HepG2 (cell line): ENCODE measurements around the gene TRIM5. TPM values are rescaled to one million over a fixed set of nuclear protein-coding genes. Genes with fewer than 3 reads are reported as not detected.

Experiments used
- ATAC-seq: fragments of 200-7000 bp; cut with Tn5 transposase; 3 replicates; pipeline ENCODE4 v1.9.1; 2020; ENCODE audit warnings: mild to moderate bottlenecking, moderate library complexity
- BruUV-seq: library from RNA; stranded (reverse); fragments of 400-500 nt; replicated peaks from 2 replicates; lab custom pipeline; 2021; lab: Mats Ljungman, UMichigan
- CTCF ChIA-PET: fragments of 300-600 bp; formaldehyde crosslinking; extraction: SDS; loops from one replicate; lab custom pipeline; 2021; ENCODE audit warnings: low total read pairs, inconsistent platforms, low intra/inter-chr PET ratio; lab: Yijun Ruan, JAX
- POLR2A ChIA-PET: fragments of 350-600 bp; sonication (Branson Sonifier 250); formaldehyde crosslinking; loops from one replicate; lab custom pipeline; 2020; ENCODE audit warnings: antibody characterized with exemption, inconsistent platforms; lab: Yijun Ruan, JAX
- DNase-seq: peaks from one replicate; pipeline ENCODE4 v3.0.0-alpha.2; 2015; ENCODE audit warnings: low spot score
- FAIRE-seq: peaks from 3 replicates; lab custom pipeline; 2011; peaks lifted over from hg19 to GRCh38; lab: Jason Lieb, UNC
- H2AFZ ChIP-seq: one replicate; pipeline ENCODE4 v1.6.1; 2011; ENCODE audit warnings: low read length, inconsistent platforms
- H3K27ac ChIP-seq: fragments of 300-600 bp; 3 replicates; pipeline ENCODE4 v1.8.0; 2011; ENCODE audit warnings: mixed run types, mild to moderate bottlenecking, mixed read lengths, low read length, inconsistent platforms; ENCODE audit not compliant: insufficient read depth; ENCODE audit errors: extremely low read length
- H3K27me3 ChIP-seq, 2 experiments: fragments of 200-600 bp in 1 of 2; 2 replicates in 1 of 2; 3 replicates in 1 of 2; pipeline versions ENCODE4 v1.6.0 to v1.8.0; 2011; ENCODE audit warnings: low read length in 2 of 2, mild to moderate bottlenecking in 2 of 2, moderate library complexity in 2 of 2, inconsistent platforms in 1 of 2; ENCODE audit not compliant: insufficient read depth in 2 of 2, control insufficient read depth in 1 of 2
- H3K36me3 ChIP-seq, 2 experiments: fragments of 200-600 bp in 1 of 2; replicated peaks in 1 of 2; 2 replicates in 1 of 2; 3 replicates in 1 of 2; pipeline versions ENCODE4 v1.5.1 to v1.8.0; 2011; ENCODE audit warnings: low read length in 2 of 2, inconsistent platforms in 1 of 2; ENCODE audit not compliant: insufficient read depth in 2 of 2, control insufficient read depth in 1 of 2
- H3K4me1 ChIP-seq: 2 replicates; pipeline ENCODE4 v1.5.1; 2012; ENCODE audit warnings: low read length, inconsistent platforms; ENCODE audit not compliant: insufficient read depth
- H3K4me2 ChIP-seq: 2 replicates; pipeline ENCODE4 v1.6.0; 2011; ENCODE audit warnings: low read depth, low read length, inconsistent platforms
- H3K4me3 ChIP-seq, 3 experiments: fragments of 200-600 bp in 1 of 3; sonication (generic), shearing (Covaris generic) in 1 of 3; replicated peaks in 1 of 3; 2 replicates each; pipeline ENCODE4 v1.5.1; 2011 to 2016; ENCODE audit warnings: low read length in 3 of 3, inconsistent platforms in 2 of 3, low read depth in 2 of 3, mild to moderate bottlenecking in 2 of 3, control low read depth in 1 of 3, mixed read lengths in 1 of 3; ENCODE audit not compliant: insufficient read depth in 1 of 3
- H3K79me2 ChIP-seq: one replicate; pipeline ENCODE4 v1.6.1; 2011; ENCODE audit warnings: low read length, inconsistent platforms; ENCODE audit not compliant: insufficient read depth
- H3K9ac ChIP-seq: 2 replicates; pipeline ENCODE4 v1.6.0; 2011; ENCODE audit warnings: mild to moderate bottlenecking, low read depth, low read length, inconsistent platforms; ENCODE audit not compliant: insufficient read depth
- H3K9me3 ChIP-seq: 2 replicates; pipeline ENCODE4 v1.5.1; 2012; ENCODE audit warnings: mild to moderate bottlenecking, low read length
- H4K20me1 ChIP-seq: 2 replicates; pipeline ENCODE4 v1.6.0; 2011; ENCODE audit warnings: inconsistent platforms, mild to moderate bottlenecking, low read length, moderate library complexity; ENCODE audit not compliant: insufficient read depth
- AGO2 ChIP-seq: fragments of 200-400 bp; formaldehyde crosslinking; optimal IDR thresholded peaks from 2 replicates; pipeline ENCODE3; 2017; ENCODE audit warnings: mild to moderate bottlenecking, low read depth, low read length, moderate library complexity
- ARID3A ChIP-seq: IDR thresholded peaks from 2 replicates; pipeline ENCODE4 v1.6.1; 2012; ENCODE audit warnings: low read depth, low read length, improper control_type of control experiment
- ARNT ChIP-seq: fragments of 450-650 bp; IDR thresholded peaks from 2 replicates; pipeline ENCODE4 v1.6.1; 2017
- FOXA3 ChIP-seq: IDR thresholded peaks from 2 replicates; pipeline ENCODE4 v1.6.1; 2016; ENCODE audit warnings: missing genetic modification reagents, missing compliant biosample characterization
- RAD51 ChIP-seq: fragments of 450-650 bp; IDR thresholded peaks from 2 replicates; pipeline ENCODE4 v1.6.1; 2016; ENCODE audit warnings: borderline replicate concordance
- RARA ChIP-seq: IDR thresholded peaks from 2 replicates; pipeline ENCODE4 v1.6.1; 2016; ENCODE audit warnings: missing genetic modification reagents, missing compliant biosample characterization
- TCF12 ChIP-seq, 2 experiments: fragments of 450-650 bp in 1 of 2; sonication (generic) in 1 of 2; formaldehyde crosslinking in 1 of 2; IDR thresholded peaks; 2 replicates each; pipeline versions ENCODE4 v1.6.1 to v1.8.0; 2017 to 2022; ENCODE audit warnings: antibody characterized with exemption in 1 of 2, mild to moderate bottlenecking in 1 of 2, missing genetic modification reagents in 1 of 2, moderate library complexity in 1 of 2
- ZNF770 ChIP-seq: sonication (generic); formaldehyde crosslinking; IDR thresholded peaks from 2 replicates; pipeline ENCODE4 v1.5.0; 2020; ENCODE audit warnings: mild to moderate bottlenecking, missing genetic modification reagents
- WGBS: methylation state at CpG from one replicate; pipeline ENCODE4 v1.1.6; 2017; ENCODE audit warnings: low lambda C conversion rate; 5-methylcytosine and 5-hydroxymethylcytosine counted together
- in situ Hi-C: cut with HindIII; loops from 2 replicates; pipeline ENCODE4 v1.10.0; 2017; ENCODE audit warnings: low pct_unique_long_range_greater_than_20kb; ENCODE audit not compliant: extremely low pct_ligation_motif_present
- intact Hi-C: fragments of 100-400 bp; cut with micrococcal nuclease; formaldehyde crosslinking; loops from one replicate; pipeline ENCODE4 v1.10.0; 2022; ENCODE audit not compliant: unreplicated experiment
- polyA plus RNA-seq, 8 experiments: library from polyadenylated mRNA; depleted of rRNA in 3 of 8; stranded (reverse) in 7 of 8; unstranded in 1 of 8; fragments of >200 nt; fragmentation: Illumina TruSeq in 4 of 8; extraction: Trizol in 4 of 8; gene quantifications; 2 replicates each; pipeline versions ENCODE4 v1.2.1 to v1.2.3, GENCODE V29; 2011 to 2016; ENCODE audit warnings: low read depth in 4 of 8, missing spikeins in 1 of 8, mixed read lengths in 1 of 8; ENCODE audit not compliant: insufficient read depth in 1 of 8
- total RNA-seq, 5 experiments: library from RNA; depleted of rRNA; stranded (reverse); fragments of >200 nt; fragmentation: Illumina TruSeq; extraction: Trizol; gene quantifications; 2 replicates each; pipeline ENCODE4 v1.2.3, GENCODE V29; 2016; ENCODE audit warnings: low read depth in 1 of 5

The TRIM5 gene
- total and polyA plus RNA-seq, 2 of the 13 experiments (the other 11 are each of a cell fraction or from before 2014, with no cell fraction given): 7.8 to 13.1 TPM

- ChIA-PET CTCF (no interaction called here), POLR2A (no interaction called here)
- intact Hi-C loops: no loop called here
- Histone ChIP-seq H3K9me3 (no peaks in the 10 kb centered on the region), H3K4me3 (no peak overlapping the region), H3K4me2 (no peak overlapping the region), H4K20me1 (no peaks in the 10 kb centered on the region), H3K27ac (no peak overlapping the region), H3K27me3 (no peaks in the 10 kb centered on the region), H2AFZ (no peak overlapping the region), H3K36me3 (no peaks in the 10 kb centered on the region), H3K9ac (no peak overlapping the region), H3K4me1 (peaks cover 23% of the 10 kb centered on the region), H3K79me2 (no peaks in the 10 kb centered on the region)
- 4% methylated on average over 3 of the region's 3 CpGs for WGBS
- DNase-seq: peak; percentile 49
- in situ Hi-C loops: no loop called here
- no peak for FAIRE-seq
- BruUV-seq: no TSS peak
- TF ChIP-seq TCF12 (IDR thresholded peaks at IDR 0.05) (no peak), TCF12 (CRISPR knock-in tag; IDR thresholded peaks at IDR 0.05) (no peak), AGO2 (no peak), ARID3A (peak; percentile 22; the same call in 1 of the 2 replicates), RAD51 (no peak), RARA (CRISPR knock-in tag) (peak; percentile 22; the same call in 1 of the 2 replicates), ARNT (no peak), FOXA3 (CRISPR knock-in tag) (0 out of 2 replicates have a peak, but pooled peaks have one; percentile 8), ZNF770 (CRISPR knock-in tag) (no peak)
- peak; percentile 65 for ATAC-seq
Measured at GRCh38 chr11:5618807-5619206, 66.1 kb downstream of the TRIM5 start.

Other genes with a start within 250 kb of the TRIM5 start
- not detected in 2 replicates for gene OR51I1, start 243.6 kb downstream of the TRIM5 start, total RNA-seq (2016; rRNA removed; fragmentation: Illumina TruSeq; extraction: Trizol)
- gene OR51I1, start 243.6 kb downstream of the TRIM5 start, polyA plus RNA-seq (2011; rRNA removed): 0.09 TPM in 1 of 2 replicates, not detected in the other
- not detected in 2 replicates for gene OR51I2, start 235.8 kb downstream of the TRIM5 start, total RNA-seq (2016; rRNA removed; fragmentation: Illumina TruSeq; extraction: Trizol)
- not detected in 2 replicates for gene OR51I2, start 235.8 kb downstream of the TRIM5 start, polyA plus RNA-seq (2011; rRNA removed)
- gene OR52D1, start 196.4 kb downstream of the TRIM5 start, total RNA-seq (2016; rRNA removed; fragmentation: Illumina TruSeq; extraction: Trizol): not detected in 2 replicates
- not detected in 2 replicates for gene OR52D1, start 196.4 kb downstream of the TRIM5 start, polyA plus RNA-seq (2011; rRNA removed)
- gene UBQLN3, start 175.1 kb downstream of the TRIM5 start, total RNA-seq (2016; rRNA removed; fragmentation: Illumina TruSeq; extraction: Trizol): not detected in 2 replicates
- 0.08 TPM in 1 of 2 replicates, not detected in the other for gene UBQLN3, start 175.1 kb downstream of the TRIM5 start, polyA plus RNA-seq (2011; rRNA removed)
- not detected in 2 replicates for gene UBQLNL, start 168.4 kb downstream of the TRIM5 start, total RNA-seq (2016; rRNA removed; fragmentation: Illumina TruSeq; extraction: Trizol)
- 0.08 and 0.10 TPM in 2 replicates for gene UBQLNL, start 168.4 kb downstream of the TRIM5 start, polyA plus RNA-seq (2011; rRNA removed)
- not detected in 2 replicates for gene OR52H1, start 136.5 kb downstream of the TRIM5 start, total RNA-seq (2016; rRNA removed; fragmentation: Illumina TruSeq; extraction: Trizol)
- not detected in 2 replicates for gene OR52H1, start 136.5 kb downstream of the TRIM5 start, polyA plus RNA-seq (2011; rRNA removed)
- gene OR52B6, start 104.2 kb downstream of the TRIM5 start, total RNA-seq (2016; rRNA removed; fragmentation: Illumina TruSeq; extraction: Trizol): not detected in 2 replicates
- not detected in 2 replicates for gene OR52B6, start 104.2 kb downstream of the TRIM5 start, polyA plus RNA-seq (2011; rRNA removed)
- not detected in 2 replicates for gene TRIM6, start 88.4 kb downstream of the TRIM5 start, total RNA-seq (2016; rRNA removed; fragmentation: Illumina TruSeq; extraction: Trizol)
- gene TRIM6, start 88.4 kb downstream of the TRIM5 start, polyA plus RNA-seq (2011; rRNA removed): not detected in 2 replicates
- 0.42 and 0.72 TPM in 2 replicates for gene TRIM34, start 60.1 kb downstream of the TRIM5 start, total RNA-seq (2016; rRNA removed; fragmentation: Illumina TruSeq; extraction: Trizol)
- gene TRIM34, start 60.1 kb downstream of the TRIM5 start, polyA plus RNA-seq (2011; rRNA removed): 0.13 and 0.33 TPM in 2 replicates
- 2.2 and 2.4 TPM in 2 replicates for gene TRIM22, start 4.7 kb upstream of the TRIM5 start, total RNA-seq (2016; rRNA removed; fragmentation: Illumina TruSeq; extraction: Trizol)
- gene TRIM22, start 4.7 kb upstream of the TRIM5 start, polyA plus RNA-seq (2011; rRNA removed): 3.2 and 3.4 TPM in 2 replicates
- gene OR56B1, start 51.4 kb upstream of the TRIM5 start, total RNA-seq (2016; rRNA removed; fragmentation: Illumina TruSeq; extraction: Trizol): not detected in 2 replicates
- not detected in 2 replicates for gene OR56B1, start 51.4 kb upstream of the TRIM5 start, polyA plus RNA-seq (2011; rRNA removed)
- 0.09 TPM in 1 of 2 replicates, not detected in the other for gene OR52N4, start 69.2 kb upstream of the TRIM5 start, total RNA-seq (2016; rRNA removed; fragmentation: Illumina TruSeq; extraction: Trizol)
- 0.18 and 0.30 TPM in 2 replicates for gene OR52N4, start 69.2 kb upstream of the TRIM5 start, polyA plus RNA-seq (2011; rRNA removed)
- gene OR52N5, start 98.3 kb upstream of the TRIM5 start, total RNA-seq (2016; rRNA removed; fragmentation: Illumina TruSeq; extraction: Trizol): not detected in 2 replicates
- not detected in 2 replicates for gene OR52N5, start 98.3 kb upstream of the TRIM5 start, polyA plus RNA-seq (2011; rRNA removed)
- not detected in 2 replicates for gene OR52N1, start 106.2 kb upstream of the TRIM5 start, total RNA-seq (2016; rRNA removed; fragmentation: Illumina TruSeq; extraction: Trizol)
- not detected in 2 replicates for gene OR52N1, start 106.2 kb upstream of the TRIM5 start, polyA plus RNA-seq (2011; rRNA removed)
- not detected in 2 replicates for gene OR52N2, start 123.8 kb upstream of the TRIM5 start, total RNA-seq (2016; rRNA removed; fragmentation: Illumina TruSeq; extraction: Trizol)
- gene OR52N2, start 123.8 kb upstream of the TRIM5 start, polyA plus RNA-seq (2011; rRNA removed): 0.14 TPM in 1 of 2 replicates, not detected in the other
- gene OR52E6, start 156.8 kb upstream of the TRIM5 start, total RNA-seq (2016; rRNA removed; fragmentation: Illumina TruSeq; extraction: Trizol): not detected in 2 replicates
- not detected in 2 replicates for gene OR52E6, start 156.8 kb upstream of the TRIM5 start, polyA plus RNA-seq (2011; rRNA removed)
- not detected in 2 replicates for gene OR52E8, start 172.6 kb upstream of the TRIM5 start, total RNA-seq (2016; rRNA removed; fragmentation: Illumina TruSeq; extraction: Trizol)
- gene OR52E8, start 172.6 kb upstream of the TRIM5 start, polyA plus RNA-seq (2011; rRNA removed): not detected in 2 replicates
- gene OR52E4, start 195.6 kb upstream of the TRIM5 start, total RNA-seq (2016; rRNA removed; fragmentation: Illumina TruSeq; extraction: Trizol): not detected in 2 replicates
- gene OR52E4, start 195.6 kb upstream of the TRIM5 start, polyA plus RNA-seq (2011; rRNA removed): not detected in 2 replicates
- gene OR52E5, start 208.1 kb upstream of the TRIM5 start, total RNA-seq (2016; rRNA removed; fragmentation: Illumina TruSeq; extraction: Trizol): not detected in 2 replicates
- gene OR52E5, start 208.1 kb upstream of the TRIM5 start, polyA plus RNA-seq (2011; rRNA removed): not detected in 2 replicates